GM15510 (cell line): Measurements from ENCODE around the gene SUGCT.

ENCODE experiments used
- POLR2A ChIP-seq: IDR thresholded peaks from 3 replicates; pipeline ENCODE4 v1.6.1; 2011; ENCODE audit warnings: borderline replicate concordance; ENCODE audit not compliant: insufficient read length; ENCODE audit errors: extremely low read depth

SUGCT gene

GRCh38 chr7:40815022-40815421, 680.2 kb downstream of the SUGCT start:
- TF ChIP-seq POLR2A = no peak

DNA sequence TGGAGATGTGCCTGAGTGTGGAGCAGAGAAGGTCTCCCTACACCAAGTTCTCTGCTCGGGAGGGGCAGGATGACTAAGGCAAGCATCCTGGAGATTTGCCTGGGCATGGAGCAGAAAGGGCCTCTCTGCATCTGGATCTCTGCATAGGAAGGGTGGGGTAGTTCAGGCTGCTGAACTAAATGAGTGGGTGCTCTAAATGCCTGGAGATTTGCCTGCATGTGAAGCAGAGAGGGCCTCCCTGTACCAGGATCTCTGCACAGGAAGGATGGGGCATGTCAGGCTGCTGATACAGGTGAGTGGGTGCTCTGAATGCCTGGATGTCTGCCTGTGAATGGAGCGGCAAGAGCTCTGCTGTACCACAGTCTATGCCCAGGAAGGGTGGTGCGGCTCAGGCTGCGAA, 680.7 kb downstream of the SUGCT start:
- TF ChIP-seq POLR2A = no peak

DNA sequence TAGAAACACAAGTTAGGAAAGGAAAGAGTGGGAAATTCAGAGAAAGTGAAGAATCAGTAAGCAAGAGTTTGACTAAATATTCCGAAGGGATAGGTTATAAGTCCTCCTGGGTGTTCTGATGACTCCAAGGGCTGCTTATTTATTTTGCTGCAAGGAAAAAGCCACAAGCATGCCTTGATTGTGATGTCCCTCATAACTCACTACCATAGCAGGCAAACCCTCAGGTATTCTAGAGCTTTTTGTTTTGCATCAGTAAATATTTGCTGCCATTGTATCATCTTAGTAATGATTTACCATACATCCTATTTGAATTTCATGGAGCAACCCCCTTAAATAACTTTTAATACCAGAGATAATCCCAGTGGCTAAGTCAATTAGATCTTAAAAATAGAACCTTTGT, 688.1 kb downstream of the SUGCT start:
- TF ChIP-seq POLR2A = no peak

DNA sequence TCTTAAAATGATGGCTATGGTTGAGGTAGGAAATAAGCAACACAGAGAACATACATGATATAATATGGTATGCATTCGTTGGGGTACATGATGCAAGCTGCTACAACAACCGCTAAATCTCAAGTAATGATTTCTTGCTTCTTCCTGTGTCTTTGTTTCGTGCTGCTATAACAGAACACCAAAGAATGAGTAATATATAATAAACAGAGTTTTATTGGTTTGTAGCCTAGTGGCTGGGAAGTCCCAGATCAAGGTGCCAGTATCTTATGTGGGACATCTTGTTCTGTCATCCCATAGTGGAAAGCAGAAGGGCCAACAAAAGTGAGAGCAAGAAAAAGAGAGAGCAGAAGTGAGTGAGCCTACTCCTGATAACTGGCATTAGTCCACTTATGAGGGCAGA, 689.7 kb downstream of the SUGCT start:
- no peak for TF ChIP-seq POLR2A

DNA sequence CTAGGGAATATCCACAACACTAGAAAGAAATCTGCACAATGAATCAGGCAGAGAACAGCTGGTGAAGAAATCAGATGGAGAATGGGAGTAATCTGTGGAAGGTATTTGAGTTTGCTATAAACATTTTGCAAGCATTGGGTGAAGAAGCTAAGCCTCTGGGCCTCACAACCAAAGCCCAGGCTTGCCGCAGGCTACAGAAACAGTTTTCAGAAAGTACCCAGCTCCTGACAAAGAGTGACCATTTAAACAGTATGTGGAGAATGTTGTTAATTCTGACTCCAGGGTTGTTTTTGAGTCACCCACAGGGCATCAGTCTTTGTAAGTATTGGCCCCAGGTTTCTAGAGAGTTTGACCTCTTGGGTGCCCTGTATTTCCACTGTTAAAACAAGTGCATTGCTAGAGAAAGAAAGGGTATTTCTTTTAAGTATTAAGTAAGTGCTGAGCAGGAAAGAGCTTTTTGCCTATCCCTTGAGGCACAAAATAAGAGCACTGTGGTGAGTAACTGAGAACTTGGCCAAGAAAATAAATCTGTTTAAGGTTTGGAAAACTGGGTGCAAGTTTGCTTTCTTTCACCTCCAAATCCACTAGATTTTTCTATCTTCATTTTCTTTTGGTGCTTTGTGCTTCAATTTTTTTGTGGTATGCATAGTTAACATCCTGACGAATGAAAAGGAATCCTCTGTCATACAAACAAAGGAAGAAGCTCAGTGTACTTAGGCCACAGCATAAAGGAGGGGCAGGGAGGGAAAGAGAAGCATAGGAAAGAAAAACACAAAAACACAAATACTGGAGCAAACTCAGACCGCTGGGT, 691.8 kb downstream of the SUGCT start:
- no peak for TF ChIP-seq POLR2A

- no peak for TF ChIP-seq POLR2A
Observed at GRCh38 chr7:40827222-40828085, 692.6 kb downstream of the SUGCT start.

- TF ChIP-seq POLR2A = no peak
Observed at GRCh38 chr7:40828686-40829600, 694.1 kb downstream of the SUGCT start.

- TF ChIP-seq POLR2A = no peak
Observed at GRCh38 chr7:40833191-40833887, 698.5 kb downstream of the SUGCT start.

- TF ChIP-seq POLR2A = no peak
Observed at GRCh38 chr7:40833888-40834234, 699.1 kb downstream of the SUGCT start.

DNA sequence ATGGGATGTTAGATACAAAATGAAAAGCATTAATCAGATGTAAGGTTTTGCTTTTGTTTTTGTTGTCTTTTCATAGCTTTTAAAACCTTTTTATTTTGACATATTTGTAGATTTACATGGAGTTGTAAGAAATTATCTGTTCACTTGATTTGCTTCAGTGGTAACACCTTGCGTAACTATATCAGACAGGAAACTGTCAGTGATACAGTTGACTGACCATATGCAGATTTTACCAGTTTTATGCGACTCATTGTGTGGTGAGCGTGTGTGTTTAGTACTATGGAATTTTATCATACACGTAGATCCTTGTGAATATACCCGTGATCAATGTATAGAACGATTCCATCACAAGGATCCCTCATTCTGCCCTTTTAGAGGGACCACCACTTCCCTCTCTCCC, 701.4 kb downstream of the SUGCT start:
- no peak for TF ChIP-seq POLR2A

GRCh38 chr7:40839881-40840280, 705.1 kb downstream of the SUGCT start:
- no peak for TF ChIP-seq POLR2A

GRCh38 chr7:40840990-40841389, 706.2 kb downstream of the SUGCT start:
- no peak for TF ChIP-seq POLR2A

- no peak for TF ChIP-seq POLR2A
Observed at GRCh38 chr7:40842641-40843040, 707.8 kb downstream of the SUGCT start.

DNA sequence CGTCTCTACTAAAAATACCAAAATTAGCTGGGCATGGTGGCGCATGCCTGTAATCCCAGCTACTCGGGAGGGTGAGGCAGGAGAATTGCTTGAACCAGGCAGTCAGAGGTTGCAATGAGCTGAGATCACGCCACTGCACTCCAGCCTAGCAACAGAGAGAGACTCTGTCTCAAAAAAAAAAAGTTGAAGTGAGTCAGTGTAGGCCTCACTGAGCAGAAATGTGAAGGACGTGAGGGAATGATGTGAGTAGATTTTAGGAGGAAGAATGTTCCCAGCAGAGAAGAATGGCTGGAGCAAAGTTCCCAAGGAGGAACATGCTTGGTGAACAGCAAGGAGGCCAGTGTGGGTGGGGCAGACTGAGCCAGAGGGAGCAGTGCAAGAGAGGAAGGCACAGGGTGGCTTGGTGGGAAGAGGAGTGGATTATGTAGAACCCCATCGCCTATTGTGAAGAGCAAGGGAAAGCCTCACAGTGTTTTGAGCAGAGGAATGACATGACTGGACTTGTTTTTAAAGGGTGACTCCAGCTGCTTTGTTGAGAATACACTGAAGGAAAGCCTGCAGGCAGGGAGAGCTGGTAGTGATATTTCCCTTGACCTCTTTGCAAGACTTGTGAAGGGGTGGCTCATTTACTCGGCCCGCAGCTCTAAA, 708.7 kb downstream of the SUGCT start:
- TF ChIP-seq POLR2A = no peak
